UCSD-AML1 (cell line): ENCODE measurements around the gene MCTP2.

ENCODE experiments used
- DNase-seq: peaks from one replicate; lab custom pipeline; 2025; ENCODE audit not compliant: unreplicated experiment; lab: John Stamatoyannopoulos, UW

The MCTP2 gene

GRCh38 chr15:94523873-94524272 lies 292.5 kb downstream of the MCTP2 start:
- no peak for DNase-seq

- DNase-seq, result no peak
These were observed 293.2 kb downstream of the MCTP2 start for GRCh38 chr15:94524565-94524964.

GRCh38 chr15:94526071-94526689 lies 294.8 kb downstream of the MCTP2 start:
- no peak for DNase-seq

- DNase-seq, result no peak
These were observed 300.9 kb downstream of the MCTP2 start for GRCh38 chr15:94532226-94532625.
